G401 (cell line): ENCODE measurements around the gene SNX11. TPM values are rescaled to one million over a fixed set of nuclear protein-coding genes. Genes with fewer than 3 reads are reported as not detected.
A peak's percentile ranks its signal among the peaks of the same experiment; 100 is the strongest.

Experiments
- DNase-seq: peaks from one replicate; pipeline ENCODE4 v3.0.0-alpha.2; 2015; ENCODE audit warnings: low spot score
- in situ Hi-C: cut with HindIII; loops from 2 replicates; pipeline ENCODE4 v1.10.0; 2016; ENCODE audit warnings: low sequenced_read_pairs, mixed read lengths
- total RNA-seq: library from RNA; depleted of rRNA; stranded (reverse); fragments of >200 nt; shearing (Covaris generic); gene quantifications from 2 replicates; pipeline ENCODE4 v1.2.3, GENCODE V29; 2014

The SNX11 gene
- total RNA-seq, 1 experiment from 2014 or later = 25.2 TPM

DNA sequence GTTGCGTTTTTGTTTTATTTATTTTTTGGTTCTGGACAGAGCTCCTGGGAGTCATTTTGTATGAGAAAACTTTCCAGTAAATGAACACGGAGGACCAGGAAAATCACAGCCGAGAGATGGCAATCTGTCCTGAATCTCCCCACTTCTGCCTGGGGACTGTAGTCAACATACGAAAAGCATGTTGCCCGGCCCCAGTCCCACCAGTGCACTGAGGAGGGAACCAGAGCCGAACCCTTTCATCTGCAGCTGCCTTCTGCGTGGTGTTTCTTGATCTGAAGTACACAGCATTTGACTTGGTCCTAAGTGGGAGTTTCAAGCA lies 18.9 kb downstream of the SNX11 start:
- in situ Hi-C loops = no loop called here
- no peak for DNase-seq

DNA sequence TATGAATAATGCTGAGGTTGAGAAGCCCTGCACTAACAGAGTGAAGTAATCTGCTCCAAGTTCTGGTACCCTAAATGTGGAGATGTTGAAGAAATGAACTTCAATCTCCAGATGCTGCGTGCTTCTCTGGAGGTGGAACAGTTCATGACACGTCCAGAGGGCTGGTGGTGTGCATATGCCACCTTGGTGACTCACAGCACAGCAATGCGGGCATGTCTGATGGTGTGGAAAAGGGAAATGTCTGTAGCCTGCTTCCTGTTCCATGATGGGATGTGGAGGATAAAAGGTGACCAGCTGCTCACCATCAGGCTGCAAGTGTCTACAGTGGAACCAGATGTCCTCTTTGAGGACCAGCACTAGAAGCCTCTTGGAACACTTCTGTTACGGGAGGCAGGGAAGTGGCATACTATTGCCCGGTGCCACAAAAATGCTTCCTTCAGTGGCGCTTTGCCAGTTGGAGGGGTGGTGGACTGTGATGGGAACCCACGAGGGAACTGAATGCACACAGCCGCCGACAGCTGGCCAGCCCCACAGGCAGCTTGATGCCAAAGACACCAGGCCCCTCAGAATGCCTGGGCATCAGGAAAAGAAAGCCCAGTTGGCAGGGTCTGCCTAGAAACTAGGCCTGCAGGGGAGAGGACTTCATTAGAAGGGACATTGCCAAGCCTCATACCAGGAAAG lies 19.9 kb downstream of the SNX11 start:
- no peak for DNase-seq
- in situ Hi-C loops = no loop called here

DNA sequence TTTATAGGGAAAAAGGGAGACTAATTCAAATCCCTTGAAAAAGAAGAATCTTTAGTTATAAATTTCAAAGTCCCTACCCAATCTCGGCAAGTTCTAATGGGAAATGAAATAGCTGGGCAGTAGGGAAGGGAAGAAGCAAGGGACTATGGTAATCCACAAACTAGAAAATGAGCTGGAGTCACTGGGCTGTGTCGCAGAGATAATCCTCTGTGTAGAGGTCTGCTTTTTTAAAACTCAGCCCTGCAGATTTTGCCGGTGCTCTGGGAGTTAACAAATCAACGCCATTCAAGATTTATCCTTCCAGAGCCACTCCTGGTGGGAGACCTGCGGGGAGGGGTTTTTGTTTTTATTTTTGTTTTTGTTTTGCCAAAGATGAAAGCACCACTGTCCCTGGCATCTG lies 20.8 kb downstream of the SNX11 start:
- in situ Hi-C loops = no loop called here
- DNase-seq = no peak

DNA sequence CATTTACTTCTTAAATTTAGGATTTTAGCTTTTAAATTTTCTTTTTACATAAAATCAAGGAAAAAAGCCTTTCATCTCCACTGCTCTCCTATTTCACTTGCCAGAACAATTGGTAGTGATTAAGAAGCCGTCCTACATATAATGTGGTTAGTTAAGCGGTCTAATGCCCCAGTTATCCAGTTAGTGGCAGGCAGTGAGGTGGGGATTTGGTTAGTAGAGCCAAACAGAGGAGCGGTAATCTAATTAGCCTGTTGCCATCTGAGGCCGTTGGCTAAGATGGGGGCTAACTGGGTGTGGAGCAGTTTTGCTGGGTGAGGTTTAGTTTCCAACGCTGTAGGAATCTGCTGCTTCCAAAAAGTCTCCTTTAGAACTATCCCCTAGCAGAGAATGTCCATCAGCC lies 22.4 kb downstream of the SNX11 start:
- DNase-seq = no peak
- in situ Hi-C loops = no loop called here

DNA sequence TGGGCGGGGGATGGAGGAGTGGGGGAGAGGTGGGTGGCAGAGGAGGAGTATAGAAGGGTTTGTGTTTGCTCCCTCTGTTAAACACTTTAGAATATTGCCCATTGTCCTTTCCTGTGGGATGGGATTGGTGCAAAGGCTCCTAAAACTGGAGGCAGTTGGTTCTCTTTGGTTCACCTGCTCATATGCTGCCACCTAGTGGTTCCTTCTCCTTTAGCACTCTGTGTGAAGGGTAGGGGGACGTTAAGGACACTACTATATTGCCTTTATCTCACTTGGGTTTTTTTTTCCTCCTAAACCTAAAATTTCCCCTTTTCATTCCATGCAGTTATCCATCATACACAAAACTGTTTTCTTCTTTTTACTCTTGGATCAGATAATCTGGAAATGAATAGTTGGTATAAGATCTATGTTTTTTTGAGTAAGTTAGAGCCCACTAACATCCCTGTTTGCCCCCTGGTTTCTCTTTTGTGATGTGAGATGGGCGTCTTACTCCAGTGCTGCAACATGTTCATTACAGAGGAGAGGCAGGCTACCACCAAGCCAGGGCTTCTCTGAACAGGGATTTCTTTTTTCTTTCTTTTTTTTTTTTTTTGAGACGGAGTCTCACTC lies 23.8 kb downstream of the SNX11 start:
- in situ Hi-C loops = no loop called here
- DNase-seq = peak; percentile 79

DNA sequence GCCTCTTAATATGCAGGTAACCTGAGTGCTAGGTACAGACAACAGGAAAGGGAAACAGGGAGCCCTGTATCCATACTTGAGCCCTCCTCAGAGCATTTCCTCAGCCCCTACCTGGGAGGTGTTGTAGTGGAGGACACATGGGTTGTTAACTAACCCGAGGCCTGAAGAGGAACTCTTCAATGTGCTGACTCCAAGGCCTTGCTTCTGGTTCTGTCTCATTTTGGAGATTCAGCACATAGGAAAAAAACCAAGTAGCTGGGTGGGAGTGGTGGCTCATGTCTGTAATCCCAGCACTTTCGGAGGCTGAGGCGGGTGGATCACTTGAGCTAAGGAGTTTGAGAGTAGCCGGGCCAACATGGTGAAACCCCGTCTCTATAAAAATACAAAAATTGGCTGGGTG lies 24.8 kb downstream of the SNX11 start:
- DNase-seq = no peak
- in situ Hi-C loops = no loop called here

DNA sequence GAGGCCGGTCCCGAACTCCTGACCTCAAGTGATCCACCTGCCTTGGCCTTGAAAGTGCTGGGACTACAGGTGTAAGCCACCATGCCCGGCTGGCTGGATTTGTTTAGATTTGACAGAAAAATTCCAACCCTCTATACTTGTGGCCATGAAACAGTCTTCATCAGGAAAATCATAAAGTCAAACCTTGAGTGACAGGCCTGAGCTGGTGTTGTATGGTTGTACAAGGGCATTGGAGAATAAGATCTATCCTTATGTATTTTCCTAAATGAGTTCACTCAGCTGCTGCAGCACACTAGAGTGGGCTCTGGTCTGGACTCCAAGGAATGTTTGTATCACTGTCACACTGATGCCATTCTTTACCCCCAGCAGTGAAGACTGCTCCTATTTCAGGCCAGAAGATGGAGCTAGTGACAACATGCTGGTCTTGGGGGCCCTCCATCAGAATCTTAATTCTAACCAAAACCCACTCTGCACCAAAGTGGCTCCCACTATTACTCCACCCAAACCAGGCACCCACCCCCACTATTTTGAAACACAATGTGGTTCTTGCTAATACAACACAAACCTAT lies 27.4 kb downstream of the SNX11 start:
- in situ Hi-C loops = no loop called here

DNA sequence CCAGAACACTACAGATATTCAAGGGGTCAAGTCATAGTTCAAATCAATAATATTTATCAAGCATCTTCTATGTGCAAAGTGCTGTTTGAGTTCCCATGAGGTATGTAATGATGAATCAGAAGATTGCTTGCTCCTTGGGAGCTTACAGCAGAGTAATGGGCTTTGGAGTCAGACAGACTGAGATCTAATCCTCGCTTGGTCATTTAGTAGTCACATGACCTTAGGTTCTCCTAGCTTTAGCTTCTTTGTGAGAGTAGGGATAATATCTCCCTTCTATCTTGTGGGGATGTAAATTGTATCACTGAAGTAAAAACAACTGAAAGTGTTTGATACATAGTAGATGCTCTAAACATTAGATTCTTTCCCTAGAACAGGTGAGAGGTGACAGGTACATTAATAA lies 30.1 kb downstream of the SNX11 start:
- no peak for DNase-seq
- in situ Hi-C loops = no loop called here

More for the DNA sequence above, 27.4 kb downstream of the SNX11 start:
- no peak for DNase-seq

DNA sequence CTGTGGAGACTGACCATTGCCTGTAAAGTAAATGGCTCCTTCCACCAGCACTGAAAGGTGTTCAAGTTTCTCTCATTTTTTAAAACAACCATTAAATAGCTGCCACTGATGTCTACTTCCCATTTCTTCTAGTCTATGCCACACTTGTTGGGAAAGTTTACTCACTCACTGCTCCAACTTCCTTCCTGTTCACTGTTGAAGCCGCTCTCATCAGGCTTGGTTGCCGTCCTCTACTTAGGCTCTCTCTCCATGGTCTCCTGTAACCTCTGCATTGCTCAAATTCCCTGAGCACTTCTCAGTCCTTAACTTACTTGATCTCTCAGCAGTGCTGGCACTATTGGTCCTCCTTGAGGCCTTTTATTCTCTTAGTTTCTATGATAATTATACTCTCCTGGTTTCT lies 32.4 kb downstream of the SNX11 start:
- in situ Hi-C loops = no loop called here
- DNase-seq = no peak

DNA sequence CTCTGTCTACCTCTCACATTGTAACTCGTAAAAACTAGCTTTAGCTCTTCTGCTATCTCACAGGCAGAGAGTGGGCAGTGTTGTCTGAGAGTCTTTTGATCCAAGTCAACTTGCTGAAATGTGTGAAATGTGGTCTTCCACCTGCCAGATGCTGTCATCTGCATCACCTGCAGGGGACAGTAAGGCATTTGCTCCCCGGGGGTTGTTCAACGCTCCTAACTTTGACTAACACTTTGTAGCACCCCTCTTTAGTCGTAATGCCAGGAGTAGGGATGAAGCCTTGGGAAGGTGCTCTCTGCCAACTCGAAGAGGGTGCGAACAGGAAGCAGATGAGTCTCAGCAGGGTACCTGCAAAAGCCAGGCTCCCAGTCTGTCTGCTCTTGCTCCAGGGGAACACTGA lies 36.1 kb downstream of the SNX11 start:
- in situ Hi-C loops = no loop called here
- no peak for DNase-seq

DNA sequence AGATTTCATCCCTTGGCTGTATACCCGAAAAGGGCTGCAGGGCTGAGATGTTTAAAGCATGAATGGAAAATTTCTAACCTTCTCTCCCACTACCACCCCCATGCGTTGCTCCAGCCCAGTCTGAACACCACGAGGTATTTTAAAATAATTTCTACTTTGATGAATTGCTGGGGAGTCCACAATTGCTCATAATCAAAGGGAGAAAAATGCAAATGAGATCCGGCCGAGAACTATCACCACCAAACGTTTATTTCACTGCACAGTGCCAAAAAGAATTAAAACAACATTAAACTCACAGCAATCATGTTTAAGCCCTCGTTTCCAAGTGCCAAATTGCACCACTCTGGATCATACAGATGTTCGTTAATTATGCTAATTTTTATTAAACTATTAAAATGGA lies 36.7 kb downstream of the SNX11 start:
- in situ Hi-C loops = no loop called here
- no peak for DNase-seq

DNA sequence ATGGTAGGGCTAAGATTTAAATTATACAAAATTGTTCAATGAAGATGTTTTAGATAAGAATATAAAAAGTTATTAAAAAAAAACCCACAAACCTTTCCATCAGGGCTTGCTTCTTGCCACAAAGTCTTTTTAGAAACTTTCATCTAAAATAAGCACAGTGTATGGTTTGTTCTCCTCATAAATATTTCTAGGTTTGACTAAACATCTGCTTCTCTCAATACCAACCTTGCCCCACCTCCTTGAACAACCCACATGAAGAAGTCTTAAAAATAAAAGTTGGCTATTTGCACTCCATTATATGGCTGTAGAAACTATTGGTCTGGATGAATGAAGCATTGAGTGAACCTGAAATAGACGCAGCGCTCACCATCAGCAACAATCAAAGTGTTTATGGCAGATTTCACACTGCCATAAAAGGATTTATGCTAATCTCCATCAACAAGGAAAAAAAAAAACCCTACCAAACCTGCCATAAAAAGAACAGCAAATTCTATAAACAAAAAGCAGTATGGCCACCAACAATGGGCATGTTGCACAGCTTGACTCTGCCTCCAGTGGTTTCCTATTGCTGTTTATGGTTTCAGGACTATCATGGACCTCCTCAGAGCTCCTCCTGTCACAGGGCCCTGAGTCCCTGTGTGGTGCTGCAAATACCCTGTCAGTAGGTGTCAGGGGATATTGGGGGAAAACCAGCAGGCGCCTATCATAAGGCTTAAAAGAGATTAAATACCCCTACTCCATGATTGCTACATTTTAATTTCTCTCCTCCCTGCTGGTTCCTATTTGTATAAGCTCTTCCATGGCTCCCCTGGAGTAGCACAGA lies 37.6 kb downstream of the SNX11 start:
- no peak for DNase-seq
- in situ Hi-C loops = no loop called here

DNA sequence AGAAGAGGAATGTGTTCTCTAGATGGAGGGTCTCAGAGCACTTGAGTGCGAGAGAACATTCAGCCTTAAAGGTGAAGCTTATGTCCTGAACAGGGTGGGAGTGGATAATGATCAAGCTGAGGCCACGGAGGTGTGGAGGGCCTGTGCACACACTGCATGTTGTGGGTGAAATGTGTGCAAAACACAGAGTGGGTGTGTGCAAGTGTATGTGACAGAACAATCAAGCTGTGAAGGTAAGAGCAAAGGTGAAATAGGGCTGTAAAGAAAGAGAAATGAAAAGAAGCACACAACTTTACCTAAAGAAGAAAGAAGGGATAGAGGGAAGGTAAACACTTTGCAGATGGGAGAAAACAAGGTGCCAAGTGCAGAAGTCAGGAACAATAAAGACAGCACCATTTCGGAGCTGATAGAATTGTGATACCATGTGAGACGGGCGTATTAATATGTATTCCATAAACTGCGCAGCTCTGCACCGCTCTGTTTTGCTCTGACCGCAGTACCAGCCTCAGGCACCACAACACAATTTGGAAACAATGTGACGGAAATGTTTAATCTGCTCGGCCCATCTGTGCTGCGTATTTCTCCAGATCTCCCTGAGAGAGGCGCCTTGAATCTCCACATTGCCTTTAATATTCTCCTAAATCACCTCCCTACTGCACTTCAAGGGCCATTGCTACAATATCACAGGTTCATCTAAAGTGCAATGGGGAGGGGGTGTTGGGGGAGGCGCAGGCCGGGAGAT lies 40.6 kb downstream of the SNX11 start:
- in situ Hi-C loops = no loop called here

DNA sequence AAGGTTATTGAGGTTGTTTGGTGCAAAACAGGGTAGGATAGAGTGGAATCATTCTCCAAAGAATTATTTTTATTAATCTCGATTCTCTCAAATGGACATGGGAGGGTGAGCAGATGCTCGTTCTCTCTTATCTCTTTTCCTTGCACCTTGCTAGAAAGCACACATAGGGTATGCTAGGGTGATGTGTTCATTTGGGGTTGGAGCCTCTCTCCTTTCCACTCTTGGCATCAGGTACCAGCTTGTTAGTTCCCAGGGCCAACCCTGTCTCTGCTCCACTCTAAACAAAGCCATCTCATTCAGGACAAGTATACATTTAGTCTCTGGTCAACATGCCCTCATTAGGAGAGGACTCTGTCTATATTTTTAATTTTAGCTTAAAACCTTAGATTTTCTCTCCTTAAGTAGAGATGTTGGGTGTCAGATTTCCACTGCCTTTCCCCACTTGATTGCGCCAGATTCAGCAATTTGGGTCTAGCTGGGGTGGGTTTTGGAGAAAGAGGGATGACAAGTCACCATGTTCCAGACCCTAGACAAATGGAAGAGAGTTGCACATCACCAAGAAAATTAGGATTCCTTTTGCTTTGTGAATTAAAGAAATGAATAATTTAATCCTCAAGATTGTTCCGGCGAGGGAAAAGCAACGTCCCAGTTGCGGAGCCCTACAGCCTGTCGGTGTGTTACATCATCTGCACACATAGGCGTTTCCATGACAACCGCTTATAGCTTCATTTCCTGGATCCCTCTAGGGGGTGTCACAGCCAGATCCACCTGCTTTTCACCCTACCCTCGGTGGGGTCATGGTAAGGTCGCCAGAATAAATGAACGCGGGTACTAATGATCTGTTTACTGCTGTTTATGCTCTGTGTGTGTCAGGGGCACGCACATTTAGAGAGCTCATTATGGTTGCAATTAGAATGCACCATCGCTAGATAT lies 41.6 kb downstream of the SNX11 start:
- in situ Hi-C loops = no loop called here
- DNase-seq = no peak

More for the DNA sequence above, 40.6 kb downstream of the SNX11 start:
- DNase-seq = no peak

DNA sequence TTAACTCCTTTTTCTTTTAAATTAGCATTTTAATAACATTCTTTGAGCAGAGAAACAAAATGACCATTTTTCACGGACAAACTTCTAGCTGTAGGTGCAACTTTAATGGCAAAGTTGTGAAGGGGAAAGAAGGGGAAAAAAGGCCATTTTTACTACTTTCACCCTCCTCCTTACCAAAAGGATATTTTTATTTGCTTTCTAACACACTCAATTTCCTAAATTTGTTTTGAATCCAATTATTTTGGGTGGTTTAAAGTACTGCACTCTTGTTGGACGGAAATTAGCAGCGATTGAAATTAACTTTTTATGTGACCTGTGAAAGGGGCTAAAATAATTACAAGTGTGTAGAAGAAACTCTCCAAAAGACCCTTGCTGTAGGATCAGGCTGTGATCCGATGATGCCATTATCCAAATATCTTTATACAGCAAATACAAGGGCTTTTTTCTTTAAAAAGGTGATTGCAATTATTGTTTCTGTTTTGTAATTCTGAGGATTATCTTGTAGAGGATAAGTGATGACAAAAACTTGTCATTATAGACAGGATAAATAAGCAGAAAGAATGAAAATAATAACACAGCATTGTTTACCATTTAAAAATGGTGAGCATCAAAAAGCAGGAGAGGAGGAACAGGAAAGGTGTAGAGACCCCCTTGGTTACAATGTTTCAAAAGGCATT lies 42.4 kb downstream of the SNX11 start:
- DNase-seq = no peak
- in situ Hi-C loops = no loop called here

DNA sequence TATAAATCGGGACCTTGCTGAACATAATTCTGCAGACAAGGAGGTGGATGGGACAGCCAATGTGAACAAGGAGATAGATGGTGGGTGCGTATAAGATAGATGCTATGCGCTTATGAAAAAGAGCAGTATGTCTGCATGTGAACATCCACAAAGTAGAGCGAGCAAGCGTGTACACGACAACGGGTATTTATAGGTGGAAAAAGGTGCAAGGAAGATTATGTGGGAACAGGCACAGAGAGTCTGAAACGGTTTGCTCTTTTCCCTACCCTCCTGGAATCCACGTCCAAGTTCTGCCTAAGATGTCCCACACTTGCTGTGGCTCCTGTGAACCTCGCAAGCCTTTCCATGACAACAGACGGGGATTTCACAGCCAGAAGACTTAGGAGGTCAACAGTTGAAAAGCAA lies 43.0 kb downstream of the SNX11 start:
- in situ Hi-C loops = no loop called here

DNA sequence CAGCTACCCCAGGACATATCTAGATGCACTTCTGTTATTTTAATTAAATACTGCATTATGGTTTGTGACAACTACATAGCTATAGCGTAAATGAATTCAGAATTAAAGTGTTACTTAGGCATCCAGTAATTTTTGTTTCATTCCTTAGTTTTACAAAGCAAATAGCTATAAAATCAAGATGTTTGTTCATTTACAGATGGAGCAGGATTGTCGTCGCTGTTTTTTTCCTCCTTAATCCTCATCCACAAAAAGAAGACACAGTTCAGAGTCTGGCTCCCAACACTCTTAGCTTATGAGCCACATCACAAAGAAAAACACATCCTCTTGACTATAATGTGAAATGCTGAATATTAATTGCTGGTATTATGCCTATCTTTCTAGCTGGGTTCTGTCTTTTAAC lies 43.7 kb downstream of the SNX11 start:
- in situ Hi-C loops = no loop called here
- no peak for DNase-seq

More for the DNA sequence above, 43.0 kb downstream of the SNX11 start:
- DNase-seq = no peak

DNA sequence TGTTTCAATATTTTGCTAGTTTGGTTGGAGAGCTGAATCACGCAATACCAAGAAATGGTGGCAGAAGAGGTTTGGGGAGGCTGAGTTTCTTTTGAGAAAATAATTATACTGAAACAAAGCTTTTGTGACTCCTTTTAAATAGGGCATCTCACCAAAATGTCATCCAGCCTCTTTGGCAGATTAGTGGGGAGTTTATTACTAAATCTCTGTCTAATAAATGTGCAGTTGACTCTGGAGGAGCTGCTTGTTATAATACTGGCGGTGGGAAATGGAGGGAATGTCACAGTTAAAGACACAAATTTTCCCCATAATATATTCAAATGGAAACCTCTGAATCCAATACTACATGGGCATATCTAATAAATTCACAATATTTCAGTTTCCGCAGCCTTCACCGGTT lies 44.7 kb downstream of the SNX11 start:
- in situ Hi-C loops = no loop called here
- DNase-seq = no peak
